Measurements from ENCODE around the gene SRSF1.
"Not testable (repeated sequence)": the region's sequence is repeated elsewhere in the genome, so short reads cannot be mapped to it uniquely, and the experiment has no call there.

The SRSF1 gene

DNA sequence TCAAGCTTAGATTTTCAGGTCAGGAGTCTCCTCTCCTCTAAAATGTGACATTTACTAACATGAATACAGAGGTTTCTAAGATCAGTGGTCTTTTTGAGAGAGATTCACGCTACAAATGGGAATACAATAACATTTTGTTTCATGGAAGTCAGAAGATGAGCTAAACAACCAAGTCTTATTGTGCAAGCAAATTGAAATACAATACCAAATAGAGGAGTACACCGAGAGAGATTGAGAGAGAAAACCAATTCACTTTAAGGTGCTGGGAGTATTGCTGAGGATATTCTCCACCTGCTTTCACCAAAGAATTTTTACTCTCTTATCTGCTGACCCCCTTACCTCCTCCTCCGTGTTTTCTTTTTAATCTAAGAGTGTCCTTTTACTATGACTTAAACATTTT is 30.5 kb downstream of the SRSF1 start:
- H3K36me3 ChIP-seq (ENCODE audit: insufficient read depth, low read length), result peaks cover 81% of the 10 kb centered on the region
- H3K79me2 ChIP-seq (ENCODE audit: insufficient read depth, low read length), result peaks cover 13% of the 10 kb centered on the region
- H3K9ac ChIP-seq (ENCODE audit: low read depth, low read length), result no peak overlapping the region
- no peak overlapping the region for H3K27ac ChIP-seq (ENCODE audit: low read length)
- H4K20me1 ChIP-seq (ENCODE audit: insufficient read depth, low read length), result peaks cover 16% of the 10 kb centered on the region
- ATAC-seq (ENCODE audit: insufficient read depth, low read depth) (no peak), DNase-seq (no peak)
- H3K9me3 ChIP-seq (ENCODE audit: insufficient read depth, low read length, severe bottlenecking), result no peaks in the 10 kb centered on the region
- H3K4me2 ChIP-seq (ENCODE audit: insufficient read depth, low read length), result no peak overlapping the region
- no peak overlapping the region for H3K4me3 ChIP-seq (ENCODE audit: low read depth in 1 of 2, low read length in 2 of 2)
- no peaks in the 10 kb centered on the region for H3K4me1 ChIP-seq (ENCODE audit: insufficient read depth, low read length)
- H3K27me3 ChIP-seq (ENCODE audit: insufficient read depth, low read length, poor library complexity), result no peaks in the 10 kb centered on the region
- TF ChIP-seq, protein P1, sequence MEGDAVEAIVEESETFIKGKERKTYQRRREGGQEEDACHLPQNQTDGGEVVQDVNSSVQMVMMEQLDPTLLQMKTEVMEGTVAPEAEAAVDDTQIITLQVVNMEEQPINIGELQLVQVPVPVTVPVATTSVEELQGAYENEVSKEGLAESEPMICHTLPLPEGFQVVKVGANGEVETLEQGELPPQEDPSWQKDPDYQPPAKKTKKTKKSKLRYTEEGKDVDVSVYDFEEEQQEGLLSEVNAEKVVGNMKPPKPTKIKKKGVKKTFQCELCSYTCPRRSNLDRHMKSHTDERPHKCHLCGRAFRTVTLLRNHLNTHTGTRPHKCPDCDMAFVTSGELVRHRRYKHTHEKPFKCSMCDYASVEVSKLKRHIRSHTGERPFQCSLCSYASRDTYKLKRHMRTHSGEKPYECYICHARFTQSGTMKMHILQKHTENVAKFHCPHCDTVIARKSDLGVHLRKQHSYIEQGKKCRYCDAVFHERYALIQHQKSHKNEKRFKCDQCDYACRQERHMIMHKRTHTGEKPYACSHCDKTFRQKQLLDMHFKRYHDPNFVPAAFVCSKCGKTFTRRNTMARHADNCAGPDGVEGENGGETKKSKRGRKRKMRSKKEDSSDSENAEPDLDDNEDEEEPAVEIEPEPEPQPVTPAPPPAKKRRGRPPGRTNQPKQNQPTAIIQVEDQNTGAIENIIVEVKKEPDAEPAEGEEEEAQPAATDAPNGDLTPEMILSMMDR (IDR thresholded peaks at IDR 0.05; ENCODE audit: borderline replicate concordance, extremely low read depth, low read length, poor library complexity, severe bottlenecking), result no peak
- no peak for TF ChIP-seq EZH2 (IDR thresholded peaks at IDR 0.05; ENCODE audit: borderline replicate concordance, low read depth, low read length, severe bottlenecking)
- H2AFZ ChIP-seq (ENCODE audit: low read depth, low read length), result no peak overlapping the region

DNA sequence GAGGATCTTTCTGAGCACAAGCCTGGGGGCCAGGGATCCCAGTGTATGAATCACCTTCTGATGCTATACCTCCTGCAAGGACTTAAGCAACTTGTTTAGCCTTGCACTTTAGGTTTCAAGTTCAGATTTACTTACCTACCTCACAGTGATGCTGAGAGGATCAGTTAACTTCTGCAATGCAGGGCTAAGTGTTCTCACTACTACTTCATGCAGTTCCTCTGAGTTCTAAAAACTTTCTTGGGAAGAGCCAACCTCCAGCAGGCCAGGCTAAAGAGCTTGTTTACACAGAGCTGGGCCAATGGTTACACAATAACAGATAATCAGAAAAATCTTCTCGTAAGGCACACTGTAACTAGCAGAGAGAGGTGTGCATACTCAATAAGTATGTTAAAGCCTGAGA is 32.0 kb downstream of the SRSF1 start:
- no peaks in the 10 kb centered on the region for H3K4me1 ChIP-seq (ENCODE audit: insufficient read depth, low read length)
- peaks cover 3% of the 10 kb centered on the region for H3K79me2 ChIP-seq (ENCODE audit: insufficient read depth, low read length)
- H4K20me1 ChIP-seq (ENCODE audit: insufficient read depth, low read length), result peaks cover 10% of the 10 kb centered on the region
- no peak overlapping the region for H3K4me2 ChIP-seq (ENCODE audit: insufficient read depth, low read length)
- no peak overlapping the region for H3K9ac ChIP-seq (ENCODE audit: low read depth, low read length)
- no peaks in the 10 kb centered on the region for H3K9me3 ChIP-seq (ENCODE audit: insufficient read depth, low read length, severe bottlenecking)
- DNase-seq (no peak), ATAC-seq (ENCODE audit: insufficient read depth, low read depth) (no peak)
- no peak overlapping the region for H2AFZ ChIP-seq (ENCODE audit: low read depth, low read length)
- no peak overlapping the region for H3K4me3 ChIP-seq (ENCODE audit: low read depth in 1 of 2, low read length in 2 of 2)
- no peaks in the 10 kb centered on the region for H3K27me3 ChIP-seq (ENCODE audit: insufficient read depth, low read length, poor library complexity)
- peaks cover 68% of the 10 kb centered on the region for H3K36me3 ChIP-seq (ENCODE audit: insufficient read depth, low read length)
- H3K27ac ChIP-seq (ENCODE audit: low read length), result no peak overlapping the region
- no peak for TF ChIP-seq EZH2 (IDR thresholded peaks at IDR 0.05; ENCODE audit: borderline replicate concordance, low read depth, low read length, severe bottlenecking)
- TF ChIP-seq, protein P1 (IDR thresholded peaks at IDR 0.05; ENCODE audit: borderline replicate concordance, extremely low read depth, low read length, poor library complexity, severe bottlenecking), result no peak

DNA sequence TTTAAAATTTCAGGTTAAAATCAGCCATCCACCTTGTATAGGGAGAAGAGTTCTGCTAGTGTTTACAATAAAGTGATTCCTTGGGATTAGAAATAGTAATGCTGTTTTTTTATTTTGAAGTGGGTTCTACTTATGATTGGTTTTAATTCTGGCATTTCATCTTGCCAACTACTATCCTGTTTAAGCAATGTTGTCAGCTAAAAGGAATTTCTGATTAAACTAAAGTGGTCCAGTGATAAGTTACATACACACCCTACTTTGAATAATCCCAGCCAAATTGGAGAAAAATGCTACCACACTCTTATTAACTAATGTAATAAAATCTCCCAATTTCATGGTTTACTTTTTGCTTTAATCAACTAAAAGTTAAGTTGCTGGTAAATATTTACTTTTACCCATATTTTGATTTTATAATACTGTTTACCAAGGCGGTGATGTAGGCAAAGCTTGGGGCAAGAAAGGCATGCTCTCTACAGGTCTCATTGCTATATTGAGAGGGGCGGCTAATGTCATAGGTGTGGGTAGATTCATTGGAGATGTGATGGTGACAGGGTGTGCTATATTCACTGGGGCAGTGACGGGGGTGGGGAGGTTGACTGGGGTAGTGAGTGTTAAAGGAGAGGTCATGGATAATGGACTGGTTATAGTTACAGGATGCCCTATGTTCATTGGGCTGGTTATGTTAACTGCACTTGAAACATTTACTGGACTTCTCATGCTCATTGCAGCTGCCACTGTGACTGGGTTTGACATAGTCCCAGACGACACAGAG is 32.8 kb downstream of the SRSF1 start:
- not testable (repeated sequence) for DNase-seq; H2AFZ ChIP-seq (ENCODE audit: low read depth, low read length); H3K27me3 ChIP-seq (ENCODE audit: insufficient read depth, low read length, poor library complexity); ATAC-seq (ENCODE audit: insufficient read depth, low read depth); H3K79me2 ChIP-seq (ENCODE audit: insufficient read depth, low read length); H3K9ac ChIP-seq (ENCODE audit: low read depth, low read length); H4K20me1 ChIP-seq (ENCODE audit: insufficient read depth, low read length); H3K27ac ChIP-seq (ENCODE audit: low read length); H3K4me3 ChIP-seq (ENCODE audit: low read depth in 1 of 2, low read length in 2 of 2); H3K4me1 ChIP-seq (ENCODE audit: insufficient read depth, low read length); H3K9me3 ChIP-seq (ENCODE audit: insufficient read depth, low read length, severe bottlenecking); H3K4me2 ChIP-seq (ENCODE audit: insufficient read depth, low read length)
- H3K36me3 ChIP-seq (ENCODE audit: insufficient read depth, low read length), result peaks cover 61% of the 10 kb centered on the region

DNA sequence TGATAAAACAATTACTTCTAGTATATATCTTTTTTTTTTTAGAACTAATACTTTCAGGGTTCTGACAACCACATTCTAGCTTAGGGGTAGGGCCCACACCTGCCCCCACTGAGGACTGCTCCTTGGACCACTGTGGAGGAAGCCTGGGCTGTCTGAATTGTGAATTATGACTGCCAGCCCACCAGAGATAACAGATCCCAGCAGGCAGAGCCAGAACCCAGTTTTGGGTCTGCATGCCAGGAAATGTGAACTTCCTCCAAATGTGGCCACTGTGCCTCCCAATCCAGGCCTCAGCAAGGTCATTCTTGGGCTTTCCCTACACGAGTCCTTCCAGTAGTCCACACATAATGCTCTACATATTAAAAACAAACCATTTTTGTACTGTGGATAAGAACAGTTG is 34.9 kb downstream of the SRSF1 start:
- Histone ChIP-seq H4K20me1 (ENCODE audit: insufficient read depth, low read length) (peaks cover 3% of the 10 kb centered on the region), H3K9me3 (ENCODE audit: insufficient read depth, low read length, severe bottlenecking) (no peaks in the 10 kb centered on the region), H3K27me3 (ENCODE audit: insufficient read depth, low read length, poor library complexity) (no peaks in the 10 kb centered on the region), H2AFZ (ENCODE audit: low read depth, low read length) (no peak overlapping the region), H3K9ac (ENCODE audit: low read depth, low read length) (no peak overlapping the region), H3K36me3 (ENCODE audit: insufficient read depth, low read length) (peaks cover 42% of the 10 kb centered on the region), H3K79me2 (ENCODE audit: insufficient read depth, low read length) (no peaks in the 10 kb centered on the region), H3K4me2 (ENCODE audit: insufficient read depth, low read length) (no peak overlapping the region), H3K27ac (ENCODE audit: low read length) (no peak overlapping the region), H3K4me3 (ENCODE audit: low read depth in 1 of 2, low read length in 2 of 2) (no peak overlapping the region), H3K4me1 (ENCODE audit: insufficient read depth, low read length) (no peaks in the 10 kb centered on the region)
- TF ChIP-seq, protein P1 (IDR thresholded peaks at IDR 0.05; ENCODE audit: borderline replicate concordance, extremely low read depth, low read length, poor library complexity, severe bottlenecking), result no peak
- no peak for TF ChIP-seq EZH2 (IDR thresholded peaks at IDR 0.05; ENCODE audit: borderline replicate concordance, low read depth, low read length, severe bottlenecking)
- ATAC-seq (ENCODE audit: insufficient read depth, low read depth), result no peak
- DNase-seq, result no peak

All from DND-41 (cell line).